HG03442 (cell line): ENCODE measurements around the gene LYST.
"Not testable (repeated sequence)": the region's sequence is repeated elsewhere in the genome, so short reads cannot be mapped to it uniquely, and the experiment has no call there.

Experiments
- ATAC-seq: cut with Tn5 transposase; IDR thresholded peaks from one replicate; pipeline ENCODE4 v1.9.1; 2021; ENCODE audit warnings: mild to moderate bottlenecking, moderate library complexity; ENCODE audit not compliant: unreplicated experiment

LYST gene

DNA sequence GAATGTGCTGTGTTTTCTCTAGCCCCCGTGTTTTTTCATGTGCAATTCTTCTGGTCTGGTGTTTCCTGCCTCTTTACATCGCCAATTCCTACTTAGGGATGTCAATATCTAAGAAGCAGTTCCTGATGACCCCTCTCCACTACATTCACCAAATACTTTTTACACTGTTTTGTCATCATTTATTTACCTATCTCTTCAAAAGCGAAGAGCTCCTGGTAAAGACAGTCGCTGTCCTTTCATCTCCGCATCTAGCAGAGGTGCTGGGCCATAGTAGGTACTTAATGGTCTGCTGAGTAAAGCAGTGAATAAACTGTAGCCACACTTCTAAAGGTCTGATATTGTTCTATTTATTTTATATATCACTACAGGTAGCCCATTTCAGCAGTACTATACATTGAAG, 43.0 kb downstream of the LYST start:
- ATAC-seq = no peak

DNA sequence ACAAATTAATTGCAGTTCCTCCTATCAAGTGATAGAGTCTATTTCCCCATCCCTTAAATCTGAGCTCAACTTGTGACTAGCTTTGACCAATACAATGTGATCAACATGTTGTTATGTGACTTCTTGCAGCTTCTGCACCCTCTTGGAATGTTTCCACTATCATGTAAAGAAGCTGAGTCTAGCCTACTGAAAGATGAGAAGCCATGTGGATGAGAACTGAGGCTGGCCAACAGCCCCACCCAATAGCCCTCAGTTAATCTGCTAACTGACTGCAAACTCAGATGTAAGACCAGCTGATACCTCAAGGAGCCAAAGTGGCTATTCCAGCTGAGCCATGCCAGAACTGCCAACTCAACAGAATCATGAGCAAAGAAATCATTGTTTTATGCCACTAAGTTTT, 44.0 kb downstream of the LYST start:
- no peak for ATAC-seq

DNA sequence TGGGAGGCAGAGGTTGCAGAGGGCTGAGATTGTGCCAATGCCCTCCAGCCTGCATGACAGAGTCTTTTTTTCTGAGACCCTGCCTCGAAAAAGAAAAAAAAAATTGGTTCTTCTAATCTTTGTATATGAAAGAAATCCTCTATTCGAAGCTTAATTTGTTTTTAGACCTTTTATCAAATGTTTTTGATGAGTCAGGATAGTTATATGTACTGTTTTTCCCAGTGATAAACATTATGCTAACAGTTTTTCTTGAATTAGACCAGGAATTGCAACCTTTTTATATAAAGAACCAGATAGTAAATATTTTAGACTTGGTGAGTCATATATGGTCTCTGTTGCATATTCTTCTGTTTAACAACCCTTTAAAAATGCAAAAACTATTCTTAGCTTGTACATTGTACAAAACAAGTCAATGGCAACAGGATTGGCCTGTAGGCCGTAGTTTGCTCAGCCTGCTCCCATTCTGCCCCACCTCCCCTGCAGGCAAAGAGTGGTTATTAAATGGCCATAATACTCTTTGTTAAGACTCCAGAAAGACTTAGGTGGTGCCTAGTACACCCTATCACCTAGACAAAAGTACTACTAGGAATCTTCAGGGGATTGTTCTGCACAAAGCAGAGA, 45.2 kb downstream of the LYST start:
- ATAC-seq = no peak

DNA sequence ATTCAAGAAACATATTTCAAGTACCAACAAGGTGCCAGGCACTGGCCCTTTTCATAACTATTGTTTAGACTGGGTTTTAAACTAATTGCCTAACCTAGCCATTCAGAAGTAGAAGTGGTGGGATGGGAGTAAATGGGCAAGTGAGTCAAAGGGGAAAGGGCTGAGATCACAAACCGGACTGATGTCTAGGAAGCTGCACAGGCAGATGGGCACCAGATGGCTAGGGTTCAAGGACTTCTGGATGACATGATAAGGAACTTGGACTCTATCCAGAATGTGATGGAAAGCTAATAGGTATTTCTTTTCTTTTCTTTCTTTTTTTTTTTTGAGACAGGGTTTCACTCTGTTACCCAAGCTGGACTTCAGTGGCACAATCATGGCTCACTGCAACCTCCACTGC, 46.6 kb downstream of the LYST start:
- ATAC-seq = no peak

DNA sequence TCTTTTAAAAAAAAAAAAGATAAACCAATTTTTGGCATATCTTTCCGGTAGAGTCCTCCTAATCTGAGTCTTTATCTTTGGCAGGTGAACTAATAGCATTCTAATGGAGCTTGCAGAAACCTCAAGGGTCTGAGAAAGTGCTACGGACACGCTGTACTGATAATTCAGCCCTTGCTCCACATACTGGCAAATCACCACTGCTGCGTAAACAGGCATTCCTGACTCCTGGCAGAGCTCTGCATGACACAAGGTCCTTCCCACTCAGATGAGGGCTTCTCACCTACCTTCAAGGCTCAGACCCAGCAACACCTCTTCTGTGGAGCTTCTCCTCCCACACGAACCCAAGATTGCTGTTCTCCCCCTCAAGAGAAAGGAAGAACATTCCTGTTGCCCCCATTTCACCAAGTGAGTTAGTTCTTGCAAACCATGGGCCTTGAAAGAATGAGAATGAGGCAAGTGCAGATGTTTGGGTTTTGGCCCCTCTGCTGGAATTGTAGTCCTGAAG, 48.0 kb downstream of the LYST start:
- ATAC-seq = no peak

DNA sequence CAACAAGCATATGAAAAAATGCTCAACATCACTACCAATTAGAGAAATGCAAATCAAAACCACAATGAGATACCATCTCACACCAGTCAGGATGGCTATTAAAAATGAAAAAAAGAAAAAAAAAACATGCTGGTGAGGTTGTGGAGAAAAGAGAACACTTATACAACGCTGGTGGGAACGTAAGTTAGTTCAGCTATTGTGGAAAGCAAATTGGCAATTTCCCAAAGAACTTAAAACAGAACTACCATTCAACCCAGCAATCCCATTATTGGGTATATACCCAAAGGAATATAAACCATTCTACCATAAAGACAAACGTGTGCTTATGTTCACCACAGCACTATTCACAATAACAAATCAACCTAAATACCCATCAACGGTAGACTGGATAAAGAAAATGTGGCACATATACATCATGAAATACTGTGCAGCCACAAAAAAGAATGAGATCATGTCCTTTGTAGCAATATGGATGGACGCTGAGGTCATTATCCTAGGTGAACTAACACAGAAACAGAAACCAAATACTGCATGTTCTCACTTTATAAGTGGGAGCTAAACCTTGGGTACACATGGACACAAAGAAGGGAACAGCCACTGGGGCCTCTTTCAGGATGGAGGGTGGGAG, 49.5 kb downstream of the LYST start:
- no peak for ATAC-seq

DNA sequence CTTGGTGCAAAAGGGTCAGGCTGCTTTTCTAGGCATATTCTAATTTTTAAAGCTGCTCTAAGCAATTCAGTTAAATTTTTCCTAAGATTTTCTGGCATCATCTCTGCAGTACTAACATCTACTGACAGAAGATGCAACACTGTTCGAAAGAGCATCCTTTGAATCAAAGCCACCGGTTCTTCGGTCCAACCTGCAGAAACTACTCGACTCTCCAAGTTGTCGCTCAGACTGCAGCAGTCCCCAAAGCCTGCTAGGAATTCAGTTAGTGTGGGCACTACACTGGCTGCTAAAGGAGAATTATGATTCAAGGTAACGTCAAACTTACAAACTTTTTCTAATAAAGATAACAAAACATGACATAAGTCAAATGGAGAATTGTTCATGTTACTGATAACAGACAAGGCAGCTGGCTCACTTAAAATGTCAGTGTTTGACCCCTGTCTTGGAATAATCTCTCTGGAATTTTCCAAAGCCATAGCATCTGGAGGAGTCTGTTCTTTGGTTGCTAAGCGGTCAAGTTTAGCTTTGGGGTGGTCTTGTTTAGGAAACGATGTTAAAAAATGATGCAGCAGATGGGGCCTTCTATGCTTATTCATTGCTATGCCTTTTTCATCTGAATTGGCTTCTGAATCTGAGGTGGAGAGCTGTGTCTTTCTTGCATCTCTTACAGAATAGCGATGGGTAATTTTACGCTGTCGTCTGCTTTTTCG, 56.9 kb downstream of the LYST start:
- ATAC-seq = no peak

DNA sequence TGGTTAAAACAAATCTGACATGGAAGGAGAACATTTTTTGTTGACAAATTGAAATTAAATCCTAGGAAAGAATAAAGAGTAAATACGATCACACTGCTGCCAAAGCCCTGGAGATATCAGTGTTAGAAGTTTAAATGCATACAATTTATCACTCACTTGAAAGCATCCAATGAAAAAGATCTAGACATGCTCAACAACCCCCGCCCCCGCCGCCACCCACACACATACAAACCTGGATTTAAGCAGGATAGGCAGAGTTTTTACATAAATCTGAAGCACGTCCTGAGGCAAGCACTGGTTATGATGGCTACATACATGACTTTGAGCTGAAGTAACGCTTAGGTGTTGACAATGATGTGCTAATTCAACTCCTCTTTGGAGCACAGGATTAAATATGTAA, 58.5 kb downstream of the LYST start:
- ATAC-seq = no peak

DNA sequence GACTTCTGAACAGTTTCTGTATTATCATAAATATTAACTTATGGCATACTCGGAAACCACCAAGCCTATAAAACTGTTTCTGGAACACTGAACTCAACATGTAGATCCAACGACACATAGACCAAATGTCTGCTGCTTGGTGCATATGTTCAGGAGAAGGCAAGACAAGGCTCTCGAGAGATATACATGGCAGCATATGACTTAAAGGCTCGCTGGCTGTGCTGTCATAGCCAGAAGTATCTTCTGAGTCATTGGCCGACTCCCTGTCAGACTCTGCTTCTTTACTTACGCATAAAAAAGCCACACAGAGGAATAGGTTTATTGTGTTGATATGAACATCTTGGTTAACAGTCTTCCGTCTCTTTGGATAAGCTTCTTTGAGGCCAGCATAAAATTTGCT, 60.6 kb downstream of the LYST start:
- no peak for ATAC-seq

DNA sequence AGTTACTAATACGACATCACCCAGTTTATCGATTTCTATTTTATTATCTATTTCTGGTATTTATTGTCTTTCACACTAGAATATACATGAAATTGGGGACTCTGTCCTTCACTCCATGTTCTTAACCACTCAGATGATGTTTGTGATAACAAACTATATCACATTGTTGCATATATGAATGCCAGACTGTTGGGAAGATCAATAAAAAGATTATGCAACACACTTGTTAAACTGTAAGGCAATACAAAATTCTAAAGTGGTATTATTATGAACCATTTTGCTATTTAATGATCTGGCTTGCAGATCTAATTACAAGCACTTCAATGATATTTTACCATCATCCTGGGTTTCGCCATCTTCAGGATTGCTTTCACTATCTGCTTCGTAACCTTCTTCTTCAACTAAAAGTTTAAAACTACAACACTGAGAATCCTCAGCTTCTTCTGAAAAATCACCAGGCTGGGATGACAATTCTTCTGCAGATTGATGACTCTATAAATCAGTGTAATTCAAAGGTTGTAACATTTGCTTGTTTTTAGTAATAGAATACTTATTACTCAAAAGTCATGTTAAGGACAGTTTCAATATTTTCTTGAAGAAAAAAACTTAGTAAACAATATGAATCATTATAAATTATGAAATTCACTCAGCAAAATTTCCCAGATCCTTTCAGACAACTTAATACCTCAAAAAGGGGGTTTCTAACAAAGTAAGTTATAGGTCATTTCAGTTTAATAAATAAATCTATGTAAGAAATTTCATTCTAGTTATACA, 63.9 kb downstream of the LYST start:
- no peak for ATAC-seq

DNA sequence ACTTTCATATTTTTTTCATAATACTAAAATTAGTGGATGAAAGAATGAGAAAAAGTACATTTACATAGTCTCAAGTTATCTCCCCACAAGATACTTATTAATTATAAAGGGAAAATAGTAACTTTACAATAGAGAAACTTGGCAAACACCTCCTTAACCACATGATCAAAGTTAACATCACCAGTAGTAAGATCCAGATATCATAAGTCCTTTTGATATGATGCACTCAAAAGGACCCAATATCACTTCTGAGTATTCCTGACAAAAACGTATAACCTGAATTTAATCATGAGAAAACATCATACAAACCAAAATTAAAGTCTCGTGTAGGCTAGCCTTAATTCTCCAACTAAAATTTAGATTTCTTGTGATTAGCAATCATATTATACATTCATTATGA, 67.4 kb downstream of the LYST start:
- no peak for ATAC-seq

DNA sequence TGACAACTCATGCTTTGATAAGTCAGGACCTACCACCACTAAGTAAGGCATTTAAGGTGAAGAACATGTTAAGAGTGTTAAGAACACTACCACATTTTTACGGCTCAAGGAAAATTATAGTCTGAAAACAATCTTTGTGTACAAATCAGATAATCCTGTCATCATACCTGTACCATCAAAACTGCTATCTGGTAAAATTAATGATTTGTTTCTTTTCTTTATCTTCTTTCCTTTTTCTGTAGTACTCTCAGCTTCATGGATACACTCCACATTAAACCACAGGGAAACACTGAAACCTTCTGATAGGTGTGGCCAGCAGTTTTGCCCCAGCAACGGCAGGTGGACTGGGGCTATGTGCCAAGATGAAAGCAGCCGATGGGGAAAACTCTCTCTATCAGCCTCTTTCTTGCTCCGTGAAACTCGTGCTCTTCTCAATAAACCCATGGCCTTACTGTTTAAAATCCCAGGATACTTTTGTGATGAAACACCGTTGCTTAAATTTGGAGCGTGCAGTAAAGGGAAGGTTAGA, 75.1 kb downstream of the LYST start:
- ATAC-seq = no peak

DNA sequence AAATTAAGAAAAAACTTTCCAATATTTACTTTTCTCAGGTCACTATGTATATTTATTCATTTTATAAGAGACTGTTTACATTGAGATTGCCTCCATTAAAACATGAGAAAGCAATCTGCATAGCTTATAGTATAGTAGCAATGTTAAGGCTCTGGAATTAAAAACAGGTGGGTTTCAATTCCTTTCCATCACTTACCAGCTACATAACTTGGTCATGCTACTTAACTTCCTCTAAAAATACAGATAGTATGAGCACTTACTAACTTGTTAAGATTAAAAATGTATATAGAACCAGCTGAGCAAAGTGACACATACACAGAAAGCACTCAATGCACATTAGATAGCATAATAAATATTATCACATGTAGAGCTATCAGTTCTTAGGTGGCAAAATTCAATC, 76.6 kb downstream of the LYST start:
- ATAC-seq = no peak

DNA sequence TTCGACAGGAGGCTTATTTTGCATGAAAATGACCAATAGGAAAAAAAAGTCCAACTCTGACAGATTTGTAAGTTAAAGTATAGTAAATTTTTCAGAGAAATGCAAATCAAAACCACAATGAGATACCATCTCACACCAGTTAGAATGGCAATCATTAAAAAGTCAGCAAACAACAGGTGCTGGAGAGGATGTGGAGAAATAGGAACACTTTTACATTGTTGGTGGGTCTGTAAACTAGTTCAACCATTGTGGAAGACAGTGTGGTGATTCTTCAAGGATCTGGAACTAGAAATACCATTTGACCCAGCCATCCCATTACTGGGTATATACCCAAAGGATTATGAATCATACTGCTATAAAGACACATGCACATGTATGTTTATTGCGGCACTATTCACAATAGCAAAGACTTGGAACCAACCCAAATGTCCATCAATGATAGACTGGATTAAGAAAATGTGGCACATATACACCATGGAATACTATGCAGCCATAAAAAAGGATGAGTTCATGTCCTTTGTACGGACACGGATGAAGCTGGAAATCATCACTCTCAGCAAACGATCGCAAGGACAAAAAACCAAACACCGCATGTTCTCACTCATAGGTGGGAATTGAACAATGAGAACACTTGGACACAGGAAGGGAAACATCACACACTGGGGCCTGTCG, 80.3 kb downstream of the LYST start:
- ATAC-seq = not testable (repeated sequence)

DNA sequence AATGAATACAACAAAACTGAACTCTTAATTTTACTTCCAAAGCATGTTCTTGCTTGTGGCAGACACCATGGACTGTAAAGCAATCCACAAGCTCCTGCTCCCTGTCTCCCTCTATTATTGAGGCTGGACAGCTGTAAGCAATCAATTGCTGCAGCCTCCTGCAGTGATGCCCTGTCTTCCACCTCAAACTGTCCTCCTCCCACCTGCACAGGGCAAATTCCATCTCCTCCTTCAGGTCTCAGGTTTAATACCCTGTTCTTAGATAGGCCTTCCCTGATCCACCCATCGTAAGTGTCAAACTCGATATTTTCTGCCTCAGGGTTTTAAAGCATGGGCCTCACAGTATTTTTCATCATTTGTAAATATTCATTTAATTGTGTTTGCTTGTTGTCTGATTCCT, 81.8 kb downstream of the LYST start:
- no peak for ATAC-seq

DNA sequence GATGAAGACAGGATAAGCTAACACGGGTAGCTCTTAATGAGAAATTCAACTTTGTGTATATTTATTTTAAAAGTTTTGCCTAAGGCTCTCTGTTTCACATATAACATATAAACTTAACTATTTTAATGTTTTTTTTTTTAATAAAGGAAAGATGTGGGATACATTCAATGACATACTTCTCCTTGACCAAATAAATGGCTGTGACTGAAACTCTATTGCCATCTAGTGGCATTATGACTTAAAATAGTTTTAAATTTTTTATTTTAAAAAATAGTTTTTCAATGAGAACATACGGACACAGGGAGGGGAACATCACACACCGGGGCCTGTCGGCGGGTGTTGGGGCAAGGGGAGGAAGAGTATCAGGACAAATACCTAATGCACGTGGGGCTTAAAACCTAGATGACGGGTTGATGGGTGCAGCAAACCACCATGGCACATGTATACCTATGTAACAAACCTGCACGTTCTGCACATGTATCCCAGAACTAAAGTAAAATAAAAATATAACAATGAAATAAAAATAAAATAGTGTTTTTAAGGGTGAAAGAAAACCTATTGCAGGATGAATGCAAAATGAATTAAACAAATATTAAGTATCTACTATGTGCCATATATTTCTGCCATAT, 83.4 kb downstream of the LYST start:
- ATAC-seq = no peak

DNA sequence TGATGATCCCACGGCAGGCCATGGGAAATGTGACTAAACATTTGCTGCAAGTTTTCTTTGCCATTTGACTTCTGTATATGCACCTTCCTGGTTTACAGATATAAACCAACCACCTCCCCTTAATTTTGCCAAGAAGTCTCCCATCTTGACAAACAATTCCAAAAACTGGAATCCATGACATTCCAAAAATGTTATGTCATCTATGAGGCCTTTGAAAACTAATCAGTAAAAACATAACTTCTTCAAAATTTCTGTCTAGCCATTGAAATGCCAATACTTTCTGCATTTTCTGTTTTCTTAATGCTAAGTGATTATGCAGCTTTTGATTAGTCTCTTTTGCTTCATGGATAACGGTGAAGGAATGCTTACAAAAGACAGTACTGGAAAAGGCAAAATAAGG, 84.1 kb downstream of the LYST start:
- no peak for ATAC-seq

DNA sequence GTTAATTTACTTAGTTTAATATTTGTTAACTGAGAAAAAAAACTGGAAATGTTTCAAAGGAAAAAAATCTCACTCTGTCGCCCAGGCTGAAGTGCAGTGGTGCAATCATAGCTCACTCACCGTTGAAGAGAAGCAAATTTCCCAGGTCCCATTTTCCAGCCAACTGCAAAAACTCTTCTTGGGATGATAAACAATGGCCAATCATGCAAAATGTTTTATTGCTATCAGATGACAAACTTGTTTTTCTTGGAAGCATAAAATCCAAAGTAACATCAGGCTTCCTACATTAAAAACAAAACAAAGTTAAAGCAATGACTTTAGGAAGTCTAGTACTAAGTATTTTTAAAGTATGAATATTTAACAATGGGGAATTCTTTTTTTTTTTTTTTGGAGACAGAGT, 84.9 kb downstream of the LYST start:
- ATAC-seq = no peak

DNA sequence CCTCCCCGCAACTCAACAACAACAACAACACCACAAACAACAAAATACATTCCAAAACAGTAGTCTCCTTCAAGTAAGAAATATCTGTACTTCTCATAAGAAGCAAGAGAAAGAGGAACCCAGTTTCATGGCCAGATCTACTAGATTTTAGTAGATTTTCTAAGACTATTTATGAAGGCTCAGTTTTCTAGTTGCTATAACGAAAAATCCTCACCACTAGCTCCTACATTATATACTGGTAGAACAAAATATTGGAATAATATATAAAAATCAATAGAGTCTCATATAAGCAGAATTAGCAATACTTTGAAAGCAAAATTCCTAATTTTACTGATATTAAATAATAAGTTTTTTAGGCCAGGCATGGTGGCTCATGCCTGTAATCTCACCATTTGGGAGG, 86.9 kb downstream of the LYST start:
- ATAC-seq = no peak

DNA sequence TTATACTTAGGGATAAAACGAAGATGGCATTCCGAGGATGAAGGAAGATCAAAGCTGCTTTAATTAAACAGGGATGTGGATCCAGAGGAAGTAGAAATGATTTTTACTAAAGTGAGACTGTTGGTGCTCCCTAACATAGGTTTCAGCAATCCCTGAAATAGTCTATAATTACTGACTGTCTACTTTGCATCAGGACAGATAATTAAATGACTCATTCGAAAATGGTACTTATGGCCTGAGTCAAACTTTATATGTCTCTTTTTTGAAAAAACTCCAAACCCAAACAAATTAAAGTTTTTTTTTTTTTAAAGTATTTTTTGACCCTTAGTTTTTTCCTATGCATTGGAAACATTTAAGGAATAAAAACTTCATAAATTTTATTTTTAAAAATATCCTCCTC, 90.3 kb downstream of the LYST start:
- no peak for ATAC-seq
